Mucosa of rectum (tissue), 2 donors: ENCODE measurements around the gene PARN.
"Not testable (repeated sequence)": the region's sequence is repeated elsewhere in the genome, so short reads cannot be mapped to it uniquely, and the experiment has no call there.

ENCODE experiments used
- H3K27ac ChIP-seq, 2 donors: one replicate each; pipeline ENCODE4 v1.7.0; 2013; ENCODE audit warnings: inconsistent platforms in 2 of 2, low read depth in 2 of 2, low read length in 2 of 2
- H3K27me3 ChIP-seq, 2 donors: one replicate each; pipeline ENCODE4 v1.7.0; 2013; ENCODE audit warnings: low read length in 2 of 2; ENCODE audit not compliant: control insufficient read depth in 2 of 2, insufficient read depth in 2 of 2
- H3K36me3 ChIP-seq, 2 donors: one replicate each; pipeline ENCODE4 v1.7.0; 2013; ENCODE audit warnings: low read length in 2 of 2; ENCODE audit not compliant: control insufficient read depth in 2 of 2, insufficient read depth in 2 of 2
- H3K4me1 ChIP-seq, 2 donors: one replicate each; pipeline ENCODE4 v1.7.0; 2013; ENCODE audit warnings: low read length in 2 of 2, mild to moderate bottlenecking in 1 of 2; ENCODE audit not compliant: control insufficient read depth in 2 of 2, insufficient read depth in 2 of 2
- H3K4me3 ChIP-seq, 2 donors: one replicate each; pipeline ENCODE4 v1.7.0; 2013; ENCODE audit warnings: low read length in 2 of 2
- H3K9ac ChIP-seq, 2 donors: one replicate each; pipeline ENCODE4 v1.7.0; 2013; ENCODE audit warnings: low read length in 2 of 2, low read depth in 1 of 2, mild to moderate bottlenecking in 1 of 2
- H3K9me3 ChIP-seq, 2 donors: one replicate each; pipeline ENCODE4 v1.7.0; 2013; ENCODE audit warnings: low read length in 2 of 2; ENCODE audit not compliant: control insufficient read depth in 2 of 2
- donor health status: healthy.
- donor health status: Normal muscosa, but diverticular disease.

Gene PARN

DNA sequence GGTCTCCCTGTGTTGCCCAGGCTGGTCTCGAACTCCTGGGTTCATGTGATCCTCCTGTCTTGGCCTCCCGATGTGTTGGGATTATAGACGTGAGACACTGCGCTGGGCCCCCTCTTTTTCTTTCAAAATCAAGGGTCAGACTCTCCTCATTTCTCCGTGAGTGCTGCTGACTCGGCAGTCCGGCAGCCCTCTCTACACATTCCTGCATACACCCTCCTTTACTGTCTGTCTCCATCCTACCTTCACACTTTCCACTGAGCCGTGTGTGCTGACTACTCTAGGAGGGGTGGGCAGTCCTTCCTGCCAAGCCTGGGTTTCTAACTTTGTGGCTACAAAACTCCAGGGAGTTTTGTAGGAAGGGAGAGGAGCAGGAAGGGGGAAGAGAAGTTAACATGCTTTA, 195.2 kb downstream of the PARN start:
- no peaks in the 10 kb centered on the region for H3K27me3 ChIP-seq
- H3K4me3 ChIP-seq, result no peak overlapping the region
- no peak overlapping the region for H3K9ac ChIP-seq
- peaks cover 4 to 10% of the 10 kb centered on the region in 2 donors for H3K36me3 ChIP-seq
- no peaks in the 10 kb centered on the region for H3K9me3 ChIP-seq
- no peak overlapping the region for H3K27ac ChIP-seq
- no peaks in the 10 kb centered on the region for H3K4me1 ChIP-seq

GRCh38 chr16:14428971-14429637, 201.0 kb downstream of the PARN start:
- not testable (repeated sequence) for H3K4me1 ChIP-seq, H3K27ac ChIP-seq, H3K9me3 ChIP-seq, H3K27me3 ChIP-seq, H3K36me3 ChIP-seq, H3K9ac ChIP-seq, H3K4me3 ChIP-seq

DNA sequence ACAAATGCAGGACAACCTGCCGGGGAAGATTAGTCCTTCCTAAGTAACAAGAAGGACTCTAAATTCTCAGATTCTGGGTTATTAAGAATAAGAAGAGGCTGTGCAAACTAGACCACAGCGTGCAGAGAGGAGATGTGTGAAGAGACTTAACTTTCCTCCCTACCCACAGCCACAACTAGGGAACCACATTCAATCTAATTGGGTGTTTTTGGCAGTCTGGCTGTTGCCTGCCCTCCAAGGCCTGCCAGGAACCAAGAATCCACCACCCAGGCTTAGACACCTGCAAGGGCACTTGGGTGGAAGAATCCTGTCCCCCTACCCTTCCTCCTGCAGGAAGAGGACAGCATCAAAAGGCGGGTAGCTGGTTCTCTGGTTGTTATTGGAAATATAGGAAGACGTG, 202.0 kb downstream of the PARN start:
- Histone ChIP-seq H3K4me3 (no peak overlapping the region), H3K4me1 (no peaks in the 10 kb centered on the region), H3K27me3 (no peaks in the 10 kb centered on the region), H3K9ac (no peak overlapping the region), H3K27ac (no peak overlapping the region), H3K36me3 (no peaks in the 10 kb centered on the region), H3K9me3 (no peaks in the 10 kb centered on the region)

DNA sequence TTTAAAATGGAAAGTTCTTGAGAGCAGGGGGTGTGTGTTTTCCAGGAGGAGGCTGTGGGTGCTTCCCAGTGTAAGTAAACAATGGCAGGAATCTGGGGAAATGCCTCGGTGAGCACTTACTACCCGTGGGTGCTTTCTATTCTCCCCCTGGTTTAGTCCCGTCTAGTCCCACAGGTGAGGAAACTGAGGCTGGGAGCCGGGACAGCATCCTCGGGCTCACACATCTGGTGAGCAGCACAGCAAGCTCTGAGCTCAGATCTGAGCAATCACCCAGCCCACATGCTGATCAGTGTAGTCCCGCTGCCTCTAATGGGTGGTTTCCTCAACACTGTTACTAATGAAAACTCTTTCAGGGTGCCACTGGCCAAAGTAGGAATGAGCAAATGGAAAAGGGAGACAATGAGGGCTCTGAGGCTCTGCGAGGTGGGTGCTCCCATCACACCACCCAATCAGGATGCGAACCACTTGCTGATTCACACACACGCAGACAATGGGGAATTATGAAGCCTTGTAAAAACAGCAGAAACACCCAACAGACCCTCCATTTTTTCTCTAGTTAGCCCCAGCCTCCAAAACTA, 202.6 kb downstream of the PARN start:
- no peak overlapping the region for H3K4me3 ChIP-seq
- H3K9ac ChIP-seq, result no peak overlapping the region
- H3K27ac ChIP-seq, result no peak overlapping the region
- no peaks in the 10 kb centered on the region for H3K9me3 ChIP-seq
- H3K36me3 ChIP-seq, result no peaks in the 10 kb centered on the region
- no peaks in the 10 kb centered on the region for H3K4me1 ChIP-seq
- no peaks in the 10 kb centered on the region for H3K27me3 ChIP-seq

GRCh38 chr16:14424595-14424994, 205.5 kb downstream of the PARN start:
- Histone ChIP-seq H3K9ac (no peak overlapping the region), H3K4me1 (no peaks in the 10 kb centered on the region), H3K9me3 (no peaks in the 10 kb centered on the region), H3K27ac (no peak overlapping the region), H3K4me3 (no peak overlapping the region), H3K27me3 (no peaks in the 10 kb centered on the region), H3K36me3 (no peaks in the 10 kb centered on the region)

DNA sequence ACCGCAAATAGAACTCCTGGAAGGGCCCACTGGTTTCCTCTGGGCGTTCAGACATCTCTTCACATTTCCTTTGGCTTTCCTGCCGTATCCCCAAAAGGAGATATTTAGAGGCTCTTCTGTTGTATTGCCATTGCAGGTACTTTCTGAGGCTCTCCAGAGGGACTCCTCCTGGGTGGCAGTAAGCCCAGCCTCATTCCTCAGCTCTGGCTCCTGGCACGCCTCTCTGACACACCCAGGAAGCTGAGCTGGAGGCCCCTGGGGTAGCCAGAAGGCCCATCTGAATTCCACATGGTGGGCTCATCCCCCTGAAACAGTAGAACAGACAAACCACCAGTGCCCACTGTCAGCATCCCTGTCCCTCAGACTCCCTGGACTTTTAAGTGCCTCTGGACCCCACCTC, 206.7 kb downstream of the PARN start:
- Histone ChIP-seq H3K27me3 (no peaks in the 10 kb centered on the region), H3K4me3 (no peak overlapping the region), H3K4me1 (no peaks in the 10 kb centered on the region), H3K9me3 (no peaks in the 10 kb centered on the region), H3K9ac (no peak overlapping the region), H3K36me3 (no peaks in the 10 kb centered on the region), H3K27ac (no peak overlapping the region)

DNA sequence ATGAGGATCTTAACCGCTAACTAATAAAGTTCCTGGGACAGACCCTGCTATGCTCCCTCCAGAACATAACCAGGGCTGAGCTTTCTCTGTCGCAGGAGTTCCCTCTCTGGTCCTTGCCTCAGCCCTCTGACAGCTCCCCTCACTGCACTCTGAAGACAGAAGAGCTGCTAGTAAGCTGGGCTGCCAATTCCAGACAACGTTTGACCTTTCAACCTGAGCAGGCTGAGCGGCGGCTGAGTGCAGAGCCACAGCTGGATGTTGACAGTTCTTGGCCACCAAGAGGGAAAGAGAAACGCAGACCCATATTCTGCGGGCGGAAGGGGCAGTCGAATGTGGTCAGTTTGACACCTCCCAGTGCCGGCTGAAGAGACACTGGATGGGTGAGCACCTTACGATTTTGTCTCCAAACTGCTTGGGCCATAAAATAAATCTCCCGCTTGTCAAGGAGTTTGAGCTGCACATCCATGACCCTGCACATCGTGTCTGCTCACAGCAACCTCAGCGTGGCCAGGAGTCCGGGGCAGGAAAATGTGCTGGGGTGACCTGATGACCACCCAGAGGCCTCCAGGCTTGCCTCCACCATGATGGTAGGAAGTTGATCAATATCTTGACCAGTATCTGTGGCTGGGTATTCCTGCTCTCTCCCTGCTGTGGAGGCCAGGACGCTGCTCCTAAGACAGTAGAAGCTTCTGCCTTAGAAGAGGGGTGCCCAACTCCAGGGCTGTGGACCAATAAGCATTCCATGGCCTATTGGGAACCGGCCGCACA, 209.2 kb downstream of the PARN start:
- Histone ChIP-seq H3K27ac (no peak overlapping the region), H3K36me3 (no peaks in the 10 kb centered on the region), H3K27me3 (no peaks in the 10 kb centered on the region), H3K4me1 (no peaks in the 10 kb centered on the region), H3K4me3 (no peak overlapping the region), H3K9me3 (no peaks in the 10 kb centered on the region), H3K9ac (no peak overlapping the region)

DNA sequence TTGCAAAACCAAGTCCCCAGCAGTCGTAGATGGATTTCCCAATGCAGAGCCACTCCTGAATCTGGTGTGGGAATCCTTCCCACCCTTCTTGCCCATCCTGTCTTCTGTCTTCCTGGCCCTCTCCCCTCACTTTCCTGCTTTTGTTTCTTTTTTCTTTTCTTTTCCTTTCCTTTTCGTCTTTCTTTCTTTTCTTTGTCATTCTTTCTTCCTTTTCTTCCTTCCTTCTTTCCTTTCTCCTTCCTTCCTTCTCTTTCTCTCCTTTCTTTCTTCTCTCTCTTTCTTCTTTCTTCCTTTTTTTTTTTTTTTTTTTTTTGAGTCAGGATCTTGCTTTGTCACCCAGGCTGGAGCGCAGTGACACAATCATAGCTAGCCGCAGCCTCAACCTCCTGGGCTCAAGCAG, 209.8 kb downstream of the PARN start:
- H3K4me1 ChIP-seq, H3K9me3 ChIP-seq, H3K9ac ChIP-seq, H3K27ac ChIP-seq, H3K27me3 ChIP-seq, H3K36me3 ChIP-seq, H3K4me3 ChIP-seq: not testable (repeated sequence)

DNA sequence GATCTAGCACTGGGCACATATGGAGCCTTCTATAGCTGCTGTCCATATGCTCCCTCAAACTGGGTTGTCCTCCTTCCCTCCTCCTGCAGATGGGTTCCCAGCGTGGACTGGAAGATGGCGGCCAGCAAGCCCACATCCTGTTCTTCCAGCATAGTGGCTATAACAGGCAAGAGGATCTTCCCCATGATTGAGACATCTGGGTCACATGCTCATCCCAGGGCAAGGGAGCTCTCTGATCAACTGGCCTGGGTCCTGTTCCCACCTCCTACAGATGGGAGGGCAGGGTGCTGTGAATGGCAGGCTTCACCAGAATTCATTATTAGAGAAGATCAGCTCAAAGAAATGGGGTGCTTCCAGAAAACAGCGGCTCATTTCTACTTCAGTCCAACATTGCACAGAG, 210.2 kb downstream of the PARN start:
- Histone ChIP-seq H3K4me1 (no peaks in the 10 kb centered on the region), H3K9ac (no peak overlapping the region), H3K27me3 (no peaks in the 10 kb centered on the region), H3K9me3 (no peaks in the 10 kb centered on the region), H3K27ac (no peak overlapping the region), H3K4me3 (no peak overlapping the region), H3K36me3 (no peaks in the 10 kb centered on the region)

GRCh38 chr16:14418795-14419225, 211.2 kb downstream of the PARN start:
- H3K27ac ChIP-seq, result no peak overlapping the region
- no peaks in the 10 kb centered on the region for H3K36me3 ChIP-seq
- no peak overlapping the region for H3K4me3 ChIP-seq
- no peak overlapping the region for H3K9ac ChIP-seq
- no peaks in the 10 kb centered on the region for H3K4me1 ChIP-seq
- no peaks in the 10 kb centered on the region for H3K27me3 ChIP-seq
- H3K9me3 ChIP-seq, result no peaks in the 10 kb centered on the region
